Type B pancreatic cell (in vitro differentiated cells): Measurements from ENCODE around the gene EMD. TPM values are rescaled to one million over a fixed set of nuclear protein-coding genes. Genes with fewer than 3 reads are reported as not detected.

Source experiments
- DNase-seq: peaks from one replicate; pipeline ENCODE4 v3.0.0; 2021; ENCODE audit warnings: mixed read lengths; ENCODE audit not compliant: unreplicated experiment; ENCODE audit errors: extremely low spot score
- H3K27ac Mint-ChIP-seq: 2 replicates; pipeline ENCODE4 v1.8.0; 2021; ENCODE audit warnings: mild to moderate bottlenecking, mixed read lengths
- H3K27me3 Mint-ChIP-seq: 2 replicates; pipeline ENCODE4 v1.8.0; 2021; ENCODE audit warnings: mixed read lengths
- H3K36me3 Mint-ChIP-seq: 2 replicates; pipeline ENCODE4 v1.8.0; 2021; ENCODE audit warnings: mixed read lengths
- H3K4me1 Mint-ChIP-seq: one replicate; pipeline ENCODE4 v1.8.0; 2021; ENCODE audit warnings: mixed read lengths; ENCODE audit not compliant: unreplicated experiment
- H3K4me3 Mint-ChIP-seq: 2 replicates; pipeline ENCODE4 v1.8.0; 2021; ENCODE audit warnings: mild to moderate bottlenecking, mixed read lengths
- H3K9me3 Mint-ChIP-seq: 2 replicates; pipeline ENCODE4 v1.8.0; 2021; ENCODE audit warnings: mixed read lengths
- CTCF ChIP-seq: fragments of 200-600 bp; sonication (generic); conservative IDR thresholded peaks from 2 replicates; pipeline ENCODE4 v1.5.0; 2021; ENCODE audit warnings: antibody characterized with exemption, mild to moderate bottlenecking
- total RNA-seq: library from RNA; stranded (reverse); gene quantifications from 2 replicates; pipeline ENCODE4 v1.2.1, GENCODE V29; 2021; ENCODE audit warnings: low replicate concordance

Gene EMD
- total RNA-seq, 1 donor from 2014 or later = 56.7 TPM

- peaks cover 5% of the 10 kb centered on the region for H3K27me3 Mint-ChIP-seq
- H3K4me3 Mint-ChIP-seq = peak overlapping the region; percentile 99
- H3K36me3 Mint-ChIP-seq = peaks cover 20% of the 10 kb centered on the region
- no peak for DNase-seq
- peaks cover 15% of the 10 kb centered on the region for H3K4me1 Mint-ChIP-seq
- no peaks in the 10 kb centered on the region for H3K9me3 Mint-ChIP-seq
- H3K27ac Mint-ChIP-seq = peak overlapping the region; percentile 72
- TF ChIP-seq CTCF = no peak
Measured at GRCh38 chrX:154401045-154401799, 22.1 kb downstream of the EMD start.

GRCh38 chrX:154401918-154402621 lies 23.0 kb downstream of the EMD start:
- no peak for DNase-seq
- Mint-ChIP-seq H3K27me3 (peaks cover 5% of the 10 kb centered on the region), H3K27ac (peak overlapping the region; percentile 72), H3K36me3 (peaks cover 20% of the 10 kb centered on the region), H3K4me3 (peak overlapping the region; percentile 20), H3K9me3 (no peaks in the 10 kb centered on the region), H3K4me1 (peaks cover 15% of the 10 kb centered on the region)
- TF ChIP-seq CTCF = no peak

DNA sequence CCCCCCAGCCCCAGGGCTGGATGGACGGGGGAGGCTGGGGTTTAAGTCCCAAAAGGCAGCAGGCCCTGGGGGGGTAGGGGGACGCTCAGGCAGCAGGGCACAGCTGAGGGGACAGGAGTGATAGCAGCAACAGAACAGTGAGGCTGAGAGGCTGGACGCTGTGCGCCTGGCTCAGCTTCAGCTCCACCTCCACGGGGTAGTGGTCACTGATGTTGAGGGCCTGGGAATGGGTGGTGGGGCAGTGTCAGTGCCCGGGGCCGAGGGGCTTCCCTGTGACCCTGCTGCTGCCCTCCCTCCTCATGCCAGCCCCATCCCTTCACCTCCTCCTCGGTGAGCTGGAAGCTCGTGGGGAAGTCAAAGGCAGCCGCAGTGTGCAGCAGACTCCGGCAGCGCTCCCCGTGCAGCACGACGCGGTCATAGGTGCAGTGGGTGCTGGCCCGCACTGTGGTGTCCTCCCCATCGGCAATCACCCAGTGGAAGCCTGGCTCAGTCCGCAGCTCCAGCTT lies 23.6 kb downstream of the EMD start:
- H3K36me3 Mint-ChIP-seq = peaks cover 20% of the 10 kb centered on the region
- H3K4me1 Mint-ChIP-seq = peaks cover 15% of the 10 kb centered on the region
- no peak for DNase-seq
- peak overlapping the region; percentile 72 for H3K27ac Mint-ChIP-seq
- H3K27me3 Mint-ChIP-seq = peaks cover 5% of the 10 kb centered on the region
- TF ChIP-seq CTCF = no peak
- H3K4me3 Mint-ChIP-seq = no peak overlapping the region
- no peaks in the 10 kb centered on the region for H3K9me3 Mint-ChIP-seq

DNA sequence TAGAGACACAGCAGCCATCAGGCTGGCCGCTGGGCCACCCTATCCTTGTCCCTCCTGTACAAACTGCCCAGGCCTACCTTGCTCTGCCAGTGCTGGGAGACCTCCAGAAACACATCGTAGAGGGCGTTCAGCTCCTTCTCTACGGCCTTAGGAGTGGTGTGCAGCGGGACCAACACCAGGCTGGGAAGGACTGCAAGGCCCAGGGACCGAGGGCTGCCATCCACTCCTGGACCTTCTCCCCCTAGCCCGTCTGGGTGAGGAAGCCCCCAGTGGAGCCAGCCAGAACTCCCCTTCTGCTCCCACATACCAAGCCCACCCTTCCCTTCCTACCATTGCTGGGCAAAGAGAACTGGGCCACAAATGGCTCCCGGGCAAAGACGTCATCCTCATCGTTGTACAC lies 24.1 kb downstream of the EMD start:
- Mint-ChIP-seq H3K27ac (peak overlapping the region; percentile 13), H3K36me3 (peaks cover 17% of the 10 kb centered on the region)

DNA sequence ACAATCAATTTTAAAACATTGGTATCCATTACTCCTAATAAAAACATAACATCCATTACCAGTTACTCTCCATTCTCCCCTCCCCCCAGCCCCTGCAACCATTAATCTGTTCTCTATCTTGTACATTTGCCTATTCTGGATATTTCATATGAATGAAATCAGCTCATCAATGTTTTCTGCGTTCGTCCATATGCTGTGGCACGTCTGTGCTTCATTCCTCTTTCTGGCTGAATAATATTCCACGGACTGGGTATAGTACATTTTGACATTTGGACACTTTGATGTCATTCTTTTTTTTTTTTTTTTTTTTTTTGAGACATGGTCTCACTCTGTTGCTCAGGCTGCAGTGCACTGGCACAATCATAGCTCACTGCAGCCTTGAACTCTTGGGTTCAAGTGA lies 24.8 kb downstream of the EMD start:
- no peak for DNase-seq
- Mint-ChIP-seq H3K4me1 (peaks cover 12% of the 10 kb centered on the region), H3K4me3 (no peak overlapping the region), H3K36me3 (peaks cover 11% of the 10 kb centered on the region), H3K9me3 (no peaks in the 10 kb centered on the region), H3K27ac (peak overlapping the region; percentile 13), H3K27me3 (no peaks in the 10 kb centered on the region)
- TF ChIP-seq CTCF = no peak

More for the DNA sequence above, 24.1 kb downstream of the EMD start:
- no peaks in the 10 kb centered on the region for H3K9me3 Mint-ChIP-seq
- peaks cover 15% of the 10 kb centered on the region for H3K4me1 Mint-ChIP-seq
- no peak for TF ChIP-seq CTCF
- no peak for DNase-seq
- peaks cover 2% of the 10 kb centered on the region for H3K27me3 Mint-ChIP-seq
- no peak overlapping the region for H3K4me3 Mint-ChIP-seq
